Sigmoid colon (tissue), 7 donors: Measurements from ENCODE around the gene NSUN7. TPM values are rescaled to one million over a fixed set of nuclear protein-coding genes. Genes with fewer than 3 reads are reported as not detected.
A peak's percentile ranks its signal among the peaks of the same experiment; 100 is the strongest.

Source experiments
- DNase-seq: peaks from one replicate; pipeline ENCODE4 v3.0.0-alpha.2; 2019
- H3K27ac ChIP-seq, 4 donors: fragments of 200-600 bp; sonication (generic); one replicate each; pipeline ENCODE4 v1.5.1; 2016 to 2019; ENCODE audit warnings: mild to moderate bottlenecking in 1 of 4
- H3K27me3 ChIP-seq, 3 donors: fragments of 200-600 bp; sonication (generic); one replicate each; pipeline ENCODE4 v1.5.1; 2019; ENCODE audit warnings: mild to moderate bottlenecking in 1 of 3
- H3K36me3 ChIP-seq, 4 donors: fragments of 200-600 bp; sonication (generic); one replicate each; pipeline ENCODE4 v1.5.1; 2016 to 2019
- H3K4me1 ChIP-seq, 4 donors: fragments of 200-600 bp; sonication (generic); one replicate each; pipeline ENCODE4 v1.5.1; 2017 to 2019
- H3K4me3 ChIP-seq, 4 donors: fragments of 200-600 bp; sonication (generic); one replicate each; pipeline ENCODE4 v1.5.1; 2017 to 2019; ENCODE audit warnings: mild to moderate bottlenecking in 2 of 4, moderate library complexity in 1 of 4
- H3K9me3 ChIP-seq, 4 donors: fragments of 200-600 bp in 3 of 4; sonication (generic) in 3 of 4; one replicate each; pipeline versions ENCODE4 v1.5.1 to v1.6.1; 2013 to 2019
- EP300 ChIP-seq, 4 donors: sonication (generic); formaldehyde crosslinking; IDR thresholded peaks; one replicate each; pipeline ENCODE4 v1.6.1; 2017; ENCODE audit warnings: antibody characterized with exemption in 4 of 4
- POLR2A ChIP-seq, 2 donors: fragments of 450-650 bp; IDR thresholded peaks; one replicate each; pipeline ENCODE4 v1.6.1; 2016; ENCODE audit warnings: antibody characterized with exemption in 2 of 2, mild to moderate bottlenecking in 2 of 2, moderate library complexity in 2 of 2
- POLR2AphosphoS5 ChIP-seq, 4 donors: sonication (generic); formaldehyde crosslinking; IDR thresholded peaks; one replicate each; pipeline ENCODE4 v1.6.1; 2017; ENCODE audit warnings: antibody characterized with exemption in 4 of 4
- WGBS, 2 donors: extraction: QIAGEN DNeasy Blood & Tissue Kit; methylation state at CpG; one replicate each; pipeline ENCODE4 v1.1.7; 2013; 5-methylcytosine and 5-hydroxymethylcytosine counted together
- intact Hi-C: fragments of 100-400 bp; cut with DNase I; formaldehyde crosslinking; loops from one replicate; pipeline ENCODE4 v1.15.1; 2023
- polyA plus RNA-seq, 3 donors: library from polyadenylated mRNA; stranded (reverse); fragments of 200-250 nt; gene quantifications; one replicate each; pipeline ENCODE4 v1.2.3, GENCODE V29; 2013
- total RNA-seq, 4 donors: library from RNA; depleted of rRNA; stranded (reverse); fragments of >200 nt; gene quantifications; one replicate each; pipeline ENCODE4 v1.1.0, GENCODE V29; 2016
- TF ChIP-seq, protein P1 (sequence below), 4 experiments: fragments of 450-650 bp in 3 of 4; fragments of 200-600 bp in 1 of 4; IDR thresholded peaks; one replicate each; pipeline ENCODE4 v1.5.1; 2016 to 2019; ENCODE audit warnings: antibody characterized with exemption in 4 of 4, mild to moderate bottlenecking in 3 of 4, moderate library complexity in 2 of 4
- donor health status: healthy with polysubstance abuse.
- donor health status: Bipolar disorder and iron deficiency.
- donor health status: healthy.

NSUN7 gene
- total and polyA plus RNA-seq, 7 donors: 1.4 to 7.5 (median 3.6) TPM

GRCh38 chr4:40820101-40820500, 70.3 kb downstream of the NSUN7 start:
- 96 to 97% methylated on average over 11 of the region's 11 CpGs for WGBS, 2 donors
- intact Hi-C loops: no loop called here

GRCh38 chr4:40822420-40823166, 72.8 kb downstream of the NSUN7 start:
- intact Hi-C loops: no loop called here
- Histone ChIP-seq H3K36me3 (peaks cover 10 to 69% (median 17%) of the 10 kb centered on the region in 4 donors), H3K9me3 (no peaks in the 10 kb centered on the region), H3K4me3 (no peak overlapping the region), H3K27ac (no peak overlapping the region), H3K4me1 (no peaks in the 10 kb centered on the region), H3K27me3 (no peaks in the 10 kb centered on the region)
- WGBS, 2 donors: 87 to 90% methylated on average over 8 of the region's 8 CpGs
- TF ChIP-seq POLR2AphosphoS5 (IDR thresholded peaks at IDR 0.05): no peak
- no peak for TF ChIP-seq POLR2A (IDR thresholded peaks at IDR 0.05)
- TF ChIP-seq, protein P1, sequence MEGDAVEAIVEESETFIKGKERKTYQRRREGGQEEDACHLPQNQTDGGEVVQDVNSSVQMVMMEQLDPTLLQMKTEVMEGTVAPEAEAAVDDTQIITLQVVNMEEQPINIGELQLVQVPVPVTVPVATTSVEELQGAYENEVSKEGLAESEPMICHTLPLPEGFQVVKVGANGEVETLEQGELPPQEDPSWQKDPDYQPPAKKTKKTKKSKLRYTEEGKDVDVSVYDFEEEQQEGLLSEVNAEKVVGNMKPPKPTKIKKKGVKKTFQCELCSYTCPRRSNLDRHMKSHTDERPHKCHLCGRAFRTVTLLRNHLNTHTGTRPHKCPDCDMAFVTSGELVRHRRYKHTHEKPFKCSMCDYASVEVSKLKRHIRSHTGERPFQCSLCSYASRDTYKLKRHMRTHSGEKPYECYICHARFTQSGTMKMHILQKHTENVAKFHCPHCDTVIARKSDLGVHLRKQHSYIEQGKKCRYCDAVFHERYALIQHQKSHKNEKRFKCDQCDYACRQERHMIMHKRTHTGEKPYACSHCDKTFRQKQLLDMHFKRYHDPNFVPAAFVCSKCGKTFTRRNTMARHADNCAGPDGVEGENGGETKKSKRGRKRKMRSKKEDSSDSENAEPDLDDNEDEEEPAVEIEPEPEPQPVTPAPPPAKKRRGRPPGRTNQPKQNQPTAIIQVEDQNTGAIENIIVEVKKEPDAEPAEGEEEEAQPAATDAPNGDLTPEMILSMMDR (IDR thresholded peaks at IDR 0.05): no peak
- no peak for TF ChIP-seq EP300 (IDR thresholded peaks at IDR 0.05)
- DNase-seq: no peak

More at GRCh38 chr4:40820101-40820500, 70.3 kb downstream of the NSUN7 start:
- DNase-seq: no peak
- Histone ChIP-seq H3K4me1 (no peaks in the 10 kb centered on the region), H3K36me3 (peaks cover 6 to 58% (median 22%) of the 10 kb centered on the region in 4 donors), H3K27me3 (no peaks in the 10 kb centered on the region), H3K9me3 (no peaks in the 10 kb centered on the region), H3K27ac (no peak overlapping the region), H3K4me3 (no peak overlapping the region)
- TF ChIP-seq, protein P1 (IDR thresholded peaks at IDR 0.05): no peak
- TF ChIP-seq POLR2A (IDR thresholded peaks at IDR 0.05) (no peak), POLR2AphosphoS5 (IDR thresholded peaks at IDR 0.05) (no peak), EP300 (IDR thresholded peaks at IDR 0.05) (no peak)

DNA sequence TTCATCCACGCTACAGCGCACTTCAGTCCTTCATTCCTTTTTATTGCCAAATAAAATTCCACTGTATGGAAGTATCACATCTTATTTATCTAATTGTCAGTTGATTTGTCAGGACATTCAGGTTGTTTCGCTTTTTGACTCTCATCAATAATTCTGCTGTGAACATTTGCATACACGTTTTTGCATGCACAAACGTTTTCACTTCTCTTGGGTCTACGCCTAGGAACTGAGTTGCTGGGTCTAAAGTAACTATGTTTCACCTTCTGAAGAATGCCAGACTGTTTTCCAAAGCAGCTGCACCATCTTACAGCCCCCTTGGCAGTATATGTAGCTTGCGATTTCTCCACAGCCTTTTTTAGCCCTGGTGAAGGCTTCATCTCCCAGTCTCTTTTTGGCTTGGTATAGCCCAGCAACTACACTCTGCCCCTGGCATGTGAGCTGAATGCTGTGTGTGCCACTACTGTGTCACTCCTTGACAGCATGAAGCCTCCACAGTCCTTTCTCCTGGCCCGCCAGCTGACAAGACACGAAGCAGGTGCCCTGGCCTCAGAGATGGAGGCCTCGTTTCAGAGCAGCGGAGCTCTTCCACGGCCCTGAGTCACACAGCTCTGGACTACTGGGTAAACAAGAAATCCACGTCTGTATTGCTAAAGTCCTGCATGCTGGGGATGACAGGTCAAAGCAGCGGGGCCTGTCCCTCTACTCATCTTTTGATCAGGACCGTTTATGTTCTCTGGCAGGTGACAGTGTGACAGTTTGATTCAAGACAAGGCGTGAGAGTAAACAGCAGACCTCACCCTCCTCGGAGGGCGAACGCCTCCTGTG, 75.5 kb downstream of the NSUN7 start:
- no peak for DNase-seq
- Histone ChIP-seq H3K27me3 (no peaks in the 10 kb centered on the region), H3K4me1 (no peaks in the 10 kb centered on the region), H3K4me3 (no peak overlapping the region), H3K36me3 (peaks cover 10 to 85% (median 22%) of the 10 kb centered on the region in 4 donors), H3K27ac (peak overlapping the region in 3 of 4 donors; percentile 12 to 35 (median 25)), H3K9me3 (no peaks in the 10 kb centered on the region)
- 83 to 88% methylated on average over 19 of the region's 19 CpGs for WGBS, 2 donors
- intact Hi-C loops: no loop called here
- TF ChIP-seq, protein P1 (IDR thresholded peaks at IDR 0.05): no peak
- TF ChIP-seq POLR2A (IDR thresholded peaks at IDR 0.05): no peak
- TF ChIP-seq EP300 (IDR thresholded peaks at IDR 0.05): no peak
- TF ChIP-seq POLR2AphosphoS5 (IDR thresholded peaks at IDR 0.05): no peak

- Histone ChIP-seq H3K4me1 (no peaks in the 10 kb centered on the region), H3K36me3 (peaks cover 10 to 74% (median 14%) of the 10 kb centered on the region in 4 donors), H3K4me3 (no peak overlapping the region), H3K9me3 (no peaks in the 10 kb centered on the region), H3K27ac (no peak overlapping the region), H3K27me3 (no peaks in the 10 kb centered on the region)
- TF ChIP-seq POLR2A (IDR thresholded peaks at IDR 0.05) (no peak), POLR2AphosphoS5 (IDR thresholded peaks at IDR 0.05) (no peak), EP300 (IDR thresholded peaks at IDR 0.05) (no peak)
- TF ChIP-seq, protein P1 (IDR thresholded peaks at IDR 0.05): no peak
- WGBS, 2 donors: 94 to 95% methylated on average over 5 of the region's 5 CpGs
- no peak for DNase-seq
- intact Hi-C loops: no loop called here
Observed at GRCh38 chr4:40826821-40827220, 77.1 kb downstream of the NSUN7 start.
